ENCODE data around the gene DDX1. TPM values are rescaled to one million over a fixed set of nuclear protein-coding genes. Genes with fewer than 3 reads are reported as not detected.

The DDX1 gene
- total RNA-seq, 1 donor from 2014 or later: 167 TPM

DNA sequence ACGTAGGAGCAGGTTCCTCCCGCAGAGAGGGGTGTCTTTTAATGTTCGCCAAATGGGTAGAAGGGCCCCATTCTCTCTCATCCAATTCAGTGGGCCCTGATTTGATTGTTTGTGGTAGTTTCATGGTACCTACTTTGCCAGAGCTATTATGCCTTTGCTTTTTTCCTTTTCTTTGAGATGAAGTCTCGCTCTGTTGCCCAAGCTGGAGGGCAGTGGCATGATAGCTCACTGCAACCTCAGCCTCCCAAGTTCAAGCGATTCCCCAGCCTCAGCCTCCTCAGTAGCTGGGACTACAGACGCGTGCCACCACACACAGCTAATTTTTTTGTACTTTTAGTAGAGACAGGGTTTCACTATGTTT is 59.7 kb downstream of the DDX1 start:
- intact Hi-C loops (cut with micrococcal nuclease): no loop called here
- DNase-seq: no peak

DNA sequence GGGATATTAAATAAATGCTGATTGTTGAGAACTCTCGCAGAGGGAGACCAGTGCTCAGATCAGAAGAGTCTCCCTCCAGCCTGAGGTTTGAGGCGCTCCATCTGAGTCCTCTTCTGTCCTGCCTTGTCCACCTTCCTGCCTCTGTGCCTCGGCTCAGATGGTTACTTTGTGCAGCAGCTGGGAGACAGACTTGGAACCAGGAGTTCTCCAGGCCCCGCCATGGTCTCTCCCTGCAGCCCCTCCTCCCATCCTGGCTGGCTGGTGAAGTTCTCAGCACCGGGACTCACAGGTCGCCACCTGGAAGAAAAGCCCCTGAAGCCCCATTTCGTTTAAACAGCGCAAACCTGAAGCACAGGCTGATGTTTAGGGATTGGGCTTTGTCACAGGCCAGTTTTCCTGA is 60.6 kb downstream of the DDX1 start:
- intact Hi-C loops (cut with micrococcal nuclease): no loop called here
- DNase-seq (no peak), ATAC-seq (no peak)

More for the DNA sequence above, 59.7 kb downstream of the DDX1 start:
- no peak for ATAC-seq

DNA sequence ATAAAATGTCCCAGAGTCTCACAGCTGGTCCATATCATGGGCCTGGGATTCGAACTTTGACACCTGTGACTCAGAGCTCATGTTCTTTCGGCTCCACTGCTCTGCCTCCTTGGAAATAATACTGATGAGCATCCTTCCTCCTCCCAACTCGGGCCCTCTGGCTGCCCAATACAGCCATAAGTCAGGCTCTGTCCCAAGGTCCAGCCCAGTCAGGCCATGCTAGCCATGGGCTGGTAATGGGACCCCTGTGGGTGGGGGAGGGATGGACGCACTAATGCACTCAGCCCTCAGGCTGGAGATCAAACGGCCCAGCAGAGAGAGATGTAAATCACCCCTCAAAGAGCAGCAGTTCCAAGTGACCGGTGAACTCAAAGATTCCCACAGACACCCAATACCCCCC is 61.1 kb downstream of the DDX1 start:
- DNase-seq (no peak), ATAC-seq (no peak)
- intact Hi-C loops (cut with micrococcal nuclease): no loop called here

DNA sequence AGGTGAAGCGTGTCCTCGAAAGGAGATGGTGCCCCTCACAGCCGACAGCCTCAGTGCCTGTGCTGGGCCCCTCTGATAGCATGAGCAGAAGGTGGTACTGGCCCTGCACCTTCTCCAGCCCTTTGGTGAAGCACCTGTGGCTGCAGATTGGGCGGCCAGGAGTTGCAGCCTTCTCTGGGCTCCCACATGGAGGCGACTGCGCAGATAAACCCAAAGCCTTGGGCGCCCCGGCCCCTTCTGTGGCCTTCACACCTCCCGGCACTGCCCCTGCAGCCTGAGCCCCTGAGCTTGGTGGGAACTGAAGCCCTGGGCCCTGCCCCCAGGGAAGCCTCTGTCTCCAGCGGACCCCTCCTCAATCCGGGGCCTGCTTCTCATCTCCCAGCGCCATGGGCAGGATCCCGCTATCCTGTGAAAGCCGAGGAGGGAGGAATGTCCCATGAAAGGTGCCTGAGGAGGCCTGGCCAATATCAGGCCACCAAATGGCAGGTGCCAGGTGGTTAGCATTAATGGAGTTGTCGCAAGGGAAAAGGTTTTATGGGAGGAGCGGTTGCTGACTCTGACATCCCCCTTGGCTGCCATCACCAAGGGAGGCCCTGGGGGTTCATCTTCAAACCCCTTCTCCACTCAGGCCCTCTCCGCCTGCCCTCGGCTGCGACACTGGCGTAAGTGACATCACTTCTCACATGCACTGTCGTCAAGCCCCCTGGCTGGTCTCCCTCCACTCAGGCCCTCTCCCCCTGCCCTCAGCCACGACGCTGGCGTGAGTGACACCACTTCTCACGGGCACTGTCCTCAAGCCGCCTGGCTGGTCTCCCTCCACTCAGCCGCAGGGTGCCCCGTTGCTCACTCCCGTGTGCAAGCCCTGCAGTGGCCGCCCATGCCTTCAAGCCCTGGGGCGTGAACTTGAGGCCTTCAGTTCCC is 62.4 kb downstream of the DDX1 start:
- no peak for ATAC-seq
- DNase-seq: no peak
- intact Hi-C loops (cut with micrococcal nuclease): no loop called here

DNA sequence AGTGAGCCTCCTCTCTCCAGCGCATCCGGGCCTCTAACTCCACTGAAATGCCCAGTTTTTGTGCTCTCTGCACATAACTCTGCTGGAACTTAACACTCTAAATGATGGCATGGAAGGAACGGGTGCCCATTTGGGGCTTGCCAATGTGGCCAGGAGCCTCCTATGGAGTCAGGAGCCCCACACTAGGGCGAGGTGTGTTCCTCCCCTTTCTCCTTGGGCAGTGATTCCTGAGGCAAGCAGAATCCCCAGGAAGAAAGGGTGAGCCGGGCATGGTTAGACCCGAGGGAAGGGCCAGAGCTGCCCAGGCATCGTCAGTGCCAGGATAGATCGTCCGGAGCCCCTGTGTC is 63.0 kb downstream of the DDX1 start:
- no peak for ATAC-seq
- intact Hi-C loops (cut with micrococcal nuclease): no loop called here
- no peak for DNase-seq

DNA sequence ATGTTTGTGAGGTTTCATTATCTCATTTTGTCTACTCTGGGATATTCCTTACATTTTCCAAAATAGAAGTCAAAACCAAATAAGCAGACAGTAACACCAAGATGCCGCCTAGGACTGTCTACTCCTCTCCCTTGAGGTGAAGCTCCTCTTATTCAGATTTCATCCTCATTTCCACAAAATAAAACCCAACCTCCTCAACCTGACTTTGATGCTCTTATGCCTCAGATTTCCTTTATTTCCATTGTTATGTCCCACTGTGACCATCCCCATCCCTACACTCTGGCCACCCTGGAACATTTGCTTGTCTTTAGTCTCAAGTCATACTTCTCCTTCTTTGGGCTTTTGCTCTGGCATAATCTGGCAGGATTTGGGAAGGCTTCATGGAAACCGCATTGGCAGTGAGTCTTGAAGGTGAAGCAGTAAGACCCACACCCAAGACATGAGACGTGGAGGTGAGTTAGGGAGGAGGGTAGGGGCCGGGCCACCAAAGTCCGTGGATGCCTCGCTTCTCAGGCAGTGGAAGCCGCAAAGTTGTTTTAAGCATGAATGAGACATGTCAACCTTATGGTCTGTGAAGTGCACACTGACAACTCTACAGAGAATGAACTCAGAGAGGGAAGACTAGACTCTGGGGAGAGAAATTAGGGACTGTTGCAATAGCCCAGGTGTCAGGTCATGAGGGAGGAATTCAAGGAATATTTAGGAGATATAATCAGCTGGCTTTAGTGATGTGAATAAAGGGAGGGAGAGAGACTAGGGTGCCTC is 63.6 kb downstream of the DDX1 start:
- intact Hi-C loops (cut with micrococcal nuclease): no loop called here
- no peak for ATAC-seq

DNA sequence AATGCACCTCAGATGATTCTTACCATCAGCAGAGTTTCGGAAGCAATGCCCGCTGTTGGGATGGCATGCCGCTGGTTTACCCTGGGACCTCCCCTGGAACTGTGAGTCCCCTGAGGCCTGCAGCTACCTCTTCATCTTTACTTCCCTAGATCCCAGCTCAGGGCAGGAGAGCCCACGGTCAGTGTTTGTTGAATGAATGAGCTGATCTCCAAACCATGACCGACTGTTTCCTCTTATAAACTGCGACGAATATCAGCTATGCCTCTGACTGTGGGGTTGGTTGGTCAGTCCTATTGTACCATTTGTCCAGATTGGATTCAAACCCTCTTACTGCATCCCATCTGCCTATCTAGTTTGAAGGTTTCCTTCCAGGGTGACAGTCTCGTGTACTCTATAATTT is 64.4 kb downstream of the DDX1 start:
- ATAC-seq (no peak), DNase-seq (no peak)
- intact Hi-C loops (cut with micrococcal nuclease): no loop called here

More for the DNA sequence above, 63.6 kb downstream of the DDX1 start:
- DNase-seq: no peak

DNA sequence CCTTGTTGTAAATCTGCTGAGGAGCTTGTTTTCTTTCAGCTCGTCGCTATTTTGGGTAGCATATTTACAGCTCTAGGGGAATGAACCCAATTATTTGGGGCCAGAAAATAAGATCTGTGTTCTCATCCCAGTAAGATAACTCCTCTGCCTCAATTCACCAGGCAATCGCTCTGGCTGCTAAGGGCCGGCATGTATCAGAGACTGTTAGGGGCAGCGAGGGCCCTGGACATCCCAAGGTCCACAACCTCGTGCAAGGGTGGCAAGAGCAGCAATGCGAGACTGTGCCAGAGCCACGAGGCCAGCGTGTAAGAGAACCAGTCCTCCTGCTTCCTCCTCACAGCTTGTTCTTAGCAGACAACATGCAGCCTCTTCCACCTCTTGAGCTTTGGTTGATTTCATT is 66.1 kb downstream of the DDX1 start:
- intact Hi-C loops (cut with micrococcal nuclease): no loop called here
- no peak for ATAC-seq

DNA sequence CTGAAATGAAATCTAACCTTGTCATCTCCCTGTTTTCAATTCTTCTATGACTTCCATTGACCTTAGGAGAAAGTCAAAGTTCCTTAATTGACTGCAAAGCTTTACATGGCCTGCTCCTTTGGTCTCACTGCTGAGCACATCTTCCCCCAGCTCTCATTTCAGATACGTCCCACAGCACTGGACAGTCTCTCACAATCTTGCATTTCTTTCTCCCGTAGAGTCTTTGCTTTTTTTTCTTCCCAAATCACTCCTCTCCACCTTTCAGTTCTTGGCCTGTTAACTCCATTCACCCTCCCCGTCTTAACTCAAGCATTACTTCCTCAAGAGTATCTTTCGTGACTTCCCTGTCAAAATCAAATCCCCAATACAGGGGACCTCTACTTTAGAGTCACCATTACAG is 67.2 kb downstream of the DDX1 start:
- DNase-seq: no peak
- no peak for ATAC-seq
- intact Hi-C loops (cut with micrococcal nuclease): no loop called here

More for the DNA sequence above, 66.1 kb downstream of the DDX1 start:
- DNase-seq: no peak

DNA sequence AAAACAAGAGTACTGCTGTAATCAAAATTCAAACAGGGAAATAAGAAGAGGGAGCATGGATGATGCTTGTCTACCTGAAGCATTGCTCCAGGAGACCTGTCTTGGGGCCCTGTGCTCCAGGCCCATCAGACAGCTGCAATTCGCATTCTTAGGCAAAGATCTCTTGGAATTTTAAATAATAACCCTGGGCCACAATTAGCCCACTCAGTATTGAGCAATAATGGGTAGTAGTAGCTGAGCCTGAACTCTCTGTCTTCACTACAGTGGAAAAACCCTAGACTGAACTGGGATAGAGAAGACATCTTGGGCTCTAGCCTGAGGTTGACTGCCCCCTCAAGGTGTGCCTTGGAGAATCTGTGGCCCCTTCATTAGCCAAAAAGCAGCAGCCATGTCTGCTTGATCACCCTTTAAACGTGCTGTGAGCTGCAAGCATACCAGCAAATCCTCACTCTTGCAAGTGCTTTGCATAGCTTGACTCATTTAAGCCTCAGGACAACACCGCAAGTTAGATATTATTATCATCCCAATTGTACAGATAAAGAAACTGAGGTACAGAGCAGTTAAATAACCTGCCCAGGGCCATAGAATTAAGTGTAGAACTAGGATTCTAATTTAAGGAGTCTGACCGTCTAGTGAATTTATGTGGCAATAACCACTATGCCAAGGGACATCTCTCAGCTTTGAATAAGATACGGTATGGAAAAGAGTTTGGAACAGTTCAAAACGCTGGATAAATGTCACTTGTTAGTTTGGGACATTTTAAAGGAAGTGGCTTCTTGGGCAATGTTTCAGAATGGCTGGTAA is 69.0 kb downstream of the DDX1 start:
- intact Hi-C loops (cut with micrococcal nuclease): no loop called here
- ATAC-seq (no peak), DNase-seq (no peak)

DNA sequence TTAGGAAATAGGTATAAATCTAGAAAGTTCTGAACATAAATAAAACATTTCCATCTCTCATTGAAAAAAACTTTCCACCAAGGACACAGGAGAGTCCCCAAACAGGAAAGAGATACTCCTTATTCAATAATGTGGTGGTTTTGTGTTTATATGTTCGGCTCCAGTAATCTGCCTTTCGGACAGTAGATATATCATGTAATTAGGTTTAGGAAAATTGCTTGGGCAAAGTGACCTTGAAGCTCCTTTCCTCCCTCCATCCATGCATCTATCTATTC is 69.6 kb downstream of the DDX1 start:
- ATAC-seq (no peak), DNase-seq (no peak)
- intact Hi-C loops (cut with micrococcal nuclease): no loop called here

DNA sequence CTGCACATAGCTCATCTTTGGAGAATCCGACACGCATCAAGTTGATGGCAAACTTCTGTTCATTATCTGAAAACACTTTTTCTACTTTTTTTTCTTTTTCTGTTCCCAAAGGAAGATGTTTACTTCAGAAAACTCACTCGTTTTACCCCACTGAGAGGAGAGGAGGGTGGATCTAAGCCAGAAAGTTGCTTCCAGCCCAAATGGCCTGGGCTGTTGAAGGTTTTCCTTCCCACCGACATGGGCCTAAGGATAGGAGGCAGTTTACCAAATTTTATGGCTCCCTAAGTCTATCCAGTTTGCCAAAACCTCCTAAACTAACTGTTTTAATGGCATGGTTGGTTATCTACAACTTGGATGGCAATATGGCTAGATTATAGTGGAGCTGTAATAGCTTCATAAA is 70.4 kb downstream of the DDX1 start:
- intact Hi-C loops (cut with micrococcal nuclease): no loop called here
- DNase-seq: no peak
- ATAC-seq: no peak

DNA sequence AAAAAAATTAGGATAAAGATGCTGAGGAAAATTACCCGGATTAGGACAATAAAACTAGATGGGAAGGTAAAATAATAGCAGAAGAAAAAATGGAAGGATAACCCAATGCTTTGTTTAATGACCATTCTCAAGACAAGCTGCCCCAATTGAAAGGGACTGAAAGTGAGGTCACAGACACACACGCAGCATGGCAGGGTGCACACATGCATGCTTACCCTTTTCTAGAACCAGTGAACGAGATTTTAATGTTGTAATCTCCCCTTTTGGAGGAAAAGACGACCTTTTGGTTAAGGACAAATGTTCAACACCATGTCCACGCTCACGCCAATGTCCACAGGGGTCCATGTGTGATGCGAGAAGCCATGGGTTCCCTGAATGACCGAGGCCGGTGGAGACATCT is 70.9 kb downstream of the DDX1 start:
- DNase-seq (no peak), ATAC-seq (no peak)
- intact Hi-C loops (cut with micrococcal nuclease): no loop called here

DNA sequence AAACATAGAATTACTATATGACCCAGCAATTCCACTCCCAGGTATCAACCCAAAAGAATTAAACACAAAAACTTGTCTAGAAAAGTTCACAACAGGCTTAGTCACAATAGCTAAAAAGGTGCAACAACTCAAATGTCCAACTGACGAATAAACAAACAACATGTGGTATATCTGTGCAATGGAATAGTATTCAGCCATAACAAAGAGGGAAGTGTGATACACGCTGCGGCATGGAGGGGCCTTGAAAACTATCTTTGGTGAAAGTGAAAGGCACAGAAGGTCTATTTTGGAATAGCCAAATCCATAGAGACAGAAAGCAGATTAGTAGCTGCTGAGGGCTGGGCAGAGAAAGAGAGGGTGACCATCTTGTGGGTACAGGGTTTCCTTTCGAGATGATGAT is 72.1 kb downstream of the DDX1 start:
- ATAC-seq (no peak), DNase-seq (no peak)
- intact Hi-C loops (cut with micrococcal nuclease): no loop called here

DNA sequence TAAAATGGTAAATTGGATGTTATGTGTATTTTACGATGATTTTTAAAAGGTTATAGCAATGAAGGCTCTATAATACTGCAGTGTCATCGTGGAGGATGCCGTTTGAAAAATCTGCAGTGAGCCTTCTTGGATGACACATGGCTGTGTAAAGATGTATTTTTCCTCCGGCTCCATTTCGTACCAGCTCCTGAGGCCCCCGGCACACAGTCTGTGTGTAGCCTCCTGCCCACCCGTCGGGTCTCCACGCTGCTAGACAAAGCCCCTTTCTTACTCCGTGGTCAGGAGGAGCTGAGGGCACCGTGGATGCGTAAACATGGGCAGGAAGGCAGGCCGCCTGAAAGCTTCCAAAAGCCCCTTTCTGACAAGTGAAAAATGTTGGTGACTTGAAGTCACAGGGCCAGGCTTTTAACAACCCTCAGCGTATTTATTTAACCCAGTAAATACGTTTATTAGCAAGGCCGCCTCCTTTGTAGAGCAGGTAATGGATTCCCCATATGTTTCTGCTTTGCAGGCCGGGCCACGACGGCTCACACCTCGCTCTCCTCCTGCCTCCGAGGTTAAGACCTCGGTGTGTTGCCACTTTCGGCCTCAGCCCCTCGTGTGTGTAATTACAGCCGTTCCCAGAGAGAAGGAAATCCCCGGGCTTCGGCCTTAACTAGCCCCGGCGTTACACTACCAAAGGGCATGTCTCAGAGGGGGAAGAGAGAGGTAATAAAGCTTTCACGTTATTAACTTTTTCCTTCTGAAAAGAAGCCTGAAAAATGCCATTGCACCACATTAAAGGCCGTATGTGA is 72.8 kb downstream of the DDX1 start:
- intact Hi-C loops (cut with micrococcal nuclease): no loop called here
- no peak for ATAC-seq
- no peak for DNase-seq

DNA sequence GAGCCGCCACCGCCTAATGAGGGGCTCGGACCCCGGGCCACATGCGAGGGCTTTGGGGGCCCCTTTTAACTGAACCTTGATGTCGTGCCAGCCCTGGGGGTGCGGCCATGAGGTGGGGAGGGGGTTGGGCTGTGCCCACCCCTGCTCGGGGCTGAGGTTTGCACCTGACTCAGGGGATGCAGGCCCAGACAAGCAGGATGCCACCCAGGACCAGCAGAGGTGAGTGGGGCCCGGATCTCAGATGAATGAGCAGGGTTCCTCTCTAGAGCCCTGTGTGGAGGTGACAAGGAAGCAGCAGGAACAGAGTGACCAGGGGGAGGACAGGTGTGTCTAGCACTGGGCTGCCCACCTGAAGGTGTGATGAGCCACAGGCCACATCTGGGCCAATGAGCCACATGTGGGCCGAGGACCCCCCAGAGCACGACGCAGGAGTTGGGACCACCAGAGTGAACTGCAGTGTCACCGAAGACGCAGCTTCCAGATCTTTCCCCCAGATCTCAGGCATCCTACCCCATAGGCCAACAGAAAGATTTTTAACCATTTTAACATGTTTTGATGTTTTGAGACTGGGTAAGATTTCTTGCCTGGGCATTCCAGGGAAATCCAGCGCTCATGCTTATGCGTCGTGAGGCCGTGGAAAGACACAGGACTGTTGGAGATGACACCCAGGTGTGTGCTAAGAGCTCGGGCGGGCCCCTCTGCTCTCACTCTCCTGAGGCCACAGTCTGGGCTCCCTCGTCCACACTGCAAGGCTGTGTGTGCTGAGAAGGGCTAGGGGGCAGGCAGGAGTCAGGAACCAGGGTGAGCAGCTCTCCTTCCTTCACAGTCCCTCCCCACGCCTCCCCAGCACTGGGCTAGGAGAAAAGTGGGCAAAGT is 73.6 kb downstream of the DDX1 start:
- ATAC-seq: no peak
- intact Hi-C loops (cut with micrococcal nuclease): no loop called here
- no peak for DNase-seq

DNA sequence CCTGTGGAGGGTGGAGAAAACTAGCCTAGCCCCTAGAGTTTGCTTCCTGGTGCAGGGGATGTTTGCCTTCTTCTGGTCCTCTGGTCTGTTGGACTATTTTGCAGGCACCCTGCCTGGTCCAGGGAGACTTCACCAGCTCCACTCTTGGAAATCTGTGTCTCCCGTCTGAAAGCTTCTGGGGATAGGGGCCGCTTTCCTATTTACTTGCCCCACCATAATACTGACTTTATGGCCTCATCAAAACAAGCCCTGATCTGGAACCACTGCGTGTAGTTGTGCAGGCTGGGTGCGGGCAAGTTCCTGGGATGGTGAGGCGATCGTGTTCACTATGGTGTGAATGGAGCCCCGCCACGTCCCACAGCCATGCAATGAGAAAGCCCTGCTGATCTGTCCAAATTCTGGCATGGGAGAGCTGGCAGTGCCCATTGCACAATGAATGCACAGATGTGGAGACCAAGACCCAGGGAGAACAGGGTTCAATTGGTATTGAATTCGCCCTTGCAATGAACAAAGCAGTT is 74.3 kb downstream of the DDX1 start:
- intact Hi-C loops (cut with micrococcal nuclease): no loop called here
- no peak for DNase-seq
- no peak for ATAC-seq

Data from left ventricle myocardium superior (tissue), 1 donor.